IPS-20b (cell line): ENCODE data around the gene XPR1.

ENCODE experiments used
- H3K27ac ChIP-seq: one replicate; pipeline ENCODE4 v1.5.1; 2013; ENCODE audit warnings: low read length
- H3K27me3 ChIP-seq: 2 replicates; pipeline ENCODE4 v1.6.1; 2013; ENCODE audit warnings: mild to moderate bottlenecking, low read length, inconsistent platforms; ENCODE audit not compliant: insufficient read depth
- H3K36me3 ChIP-seq: 2 replicates; pipeline ENCODE4 v1.6.1; 2013; ENCODE audit warnings: low read depth, mild to moderate bottlenecking, inconsistent platforms, low read length, moderate library complexity; ENCODE audit not compliant: insufficient read depth
- H3K4me1 ChIP-seq: 2 replicates; pipeline ENCODE4 v1.6.1; 2013; ENCODE audit warnings: mild to moderate bottlenecking, control low read depth, inconsistent platforms, low read length, moderate library complexity; ENCODE audit not compliant: insufficient read depth
- H3K4me3 ChIP-seq: 2 replicates; pipeline ENCODE4 v1.5.1; 2013; ENCODE audit warnings: mild to moderate bottlenecking, low read length, inconsistent platforms
- H3K9ac ChIP-seq: 2 replicates; pipeline ENCODE4 v1.6.1; 2013; ENCODE audit warnings: low read depth, mild to moderate bottlenecking, inconsistent platforms, low read length, moderate library complexity
- H3K9me3 ChIP-seq: 2 replicates; pipeline ENCODE4 v1.6.1; 2013; ENCODE audit warnings: mild to moderate bottlenecking, low read depth, low read length, inconsistent platforms; ENCODE audit not compliant: insufficient read depth

The XPR1 gene

GRCh38 chr1:180631766-180632325 lies at the start of gene XPR1:
TSS of gene XPR1 (plus strand) at chr1:180632022. CDS start at chr1:180632202, 180 bp downstream.
- peak within 1 kb of the TSS; percentile 91 for H3K27ac ChIP-seq
- no peaks in the 10 kb centered on the region for H3K27me3 ChIP-seq
- H3K9ac ChIP-seq, result peak within 1 kb of the TSS; percentile 92
- peak within 1 kb of the TSS; percentile 99 for H3K4me3 ChIP-seq
- H3K36me3 ChIP-seq, result no peaks in the 10 kb centered on the region
- H3K9me3 ChIP-seq, result no peaks in the 10 kb centered on the region
- peaks cover 14% of the 10 kb centered on the region for H3K4me1 ChIP-seq

- no peak overlapping the region for H3K9ac ChIP-seq
- no peak overlapping the region for H3K27ac ChIP-seq
- H3K4me3 ChIP-seq, result no peak overlapping the region
These were observed 47.0 kb upstream of the XPR1 start for GRCh38 chr1:180584869-180585268.

GRCh38 chr1:180585994-180586359 lies 45.8 kb upstream of the XPR1 start:
- Histone ChIP-seq H3K27ac (no peak overlapping the region), H3K9ac (no peak overlapping the region)

More at GRCh38 chr1:180584869-180585268, 47.0 kb upstream of the XPR1 start:
- Histone ChIP-seq H3K9me3 (peaks cover 7% of the 10 kb centered on the region), H3K4me1 (0 out of 2 replicates have a peak, but pooled peaks cover 3% of the 10 kb centered on the region), H3K36me3 (no peaks in the 10 kb centered on the region), H3K27me3 (no peaks in the 10 kb centered on the region)

GRCh38 chr1:180586671-180587155 lies 45.1 kb upstream of the XPR1 start:
- peaks cover 7% of the 10 kb centered on the region for H3K9me3 ChIP-seq
- H3K9ac ChIP-seq, result no peak overlapping the region
- no peaks in the 10 kb centered on the region for H3K27me3 ChIP-seq
- no peaks in the 10 kb centered on the region for H3K4me1 ChIP-seq
- no peak overlapping the region for H3K4me3 ChIP-seq
- H3K36me3 ChIP-seq, result no peaks in the 10 kb centered on the region
- no peak overlapping the region for H3K27ac ChIP-seq

More at GRCh38 chr1:180585994-180586359, 45.8 kb upstream of the XPR1 start:
- no peaks in the 10 kb centered on the region for H3K4me1 ChIP-seq
- H3K9me3 ChIP-seq, result peaks cover 7% of the 10 kb centered on the region
- no peak overlapping the region for H3K4me3 ChIP-seq
- no peaks in the 10 kb centered on the region for H3K27me3 ChIP-seq
- no peaks in the 10 kb centered on the region for H3K36me3 ChIP-seq

GRCh38 chr1:180588121-180588520 lies 43.7 kb upstream of the XPR1 start:
- H3K27ac ChIP-seq, result no peak overlapping the region
- no peaks in the 10 kb centered on the region for H3K36me3 ChIP-seq
- no peak overlapping the region for H3K9ac ChIP-seq
- no peak overlapping the region for H3K4me3 ChIP-seq
- no peaks in the 10 kb centered on the region for H3K27me3 ChIP-seq
- H3K9me3 ChIP-seq, result peaks cover 7% of the 10 kb centered on the region
- no peaks in the 10 kb centered on the region for H3K4me1 ChIP-seq

GRCh38 chr1:180590889-180591288 lies 40.9 kb upstream of the XPR1 start:
- Histone ChIP-seq H3K27ac (no peak overlapping the region), H3K4me3 (no peak overlapping the region), H3K36me3 (no peaks in the 10 kb centered on the region), H3K9ac (no peak overlapping the region), H3K27me3 (no peaks in the 10 kb centered on the region), H3K9me3 (peaks cover 7% of the 10 kb centered on the region), H3K4me1 (no peaks in the 10 kb centered on the region)

- Histone ChIP-seq H3K4me1 (no peaks in the 10 kb centered on the region), H3K4me3 (no peak overlapping the region), H3K36me3 (no peaks in the 10 kb centered on the region), H3K27ac (no peak overlapping the region), H3K9ac (no peak overlapping the region), H3K27me3 (no peaks in the 10 kb centered on the region), H3K9me3 (peaks cover 1% of the 10 kb centered on the region; the same call in 1 of the 2 replicates)
These were observed 38.4 kb upstream of the XPR1 start for GRCh38 chr1:180593382-180593781.

- Histone ChIP-seq H3K4me3 (no peak overlapping the region), H3K9ac (no peak overlapping the region)
These were observed 37.1 kb upstream of the XPR1 start for GRCh38 chr1:180594723-180595122.

GRCh38 chr1:180595966-180596365 lies 35.9 kb upstream of the XPR1 start:
- no peaks in the 10 kb centered on the region for H3K27me3 ChIP-seq
- H3K4me3 ChIP-seq, result no peak overlapping the region
- H3K9me3 ChIP-seq, result no peaks in the 10 kb centered on the region
- H3K9ac ChIP-seq, result no peak overlapping the region
- no peaks in the 10 kb centered on the region for H3K36me3 ChIP-seq
- no peak overlapping the region for H3K27ac ChIP-seq
- H3K4me1 ChIP-seq, result no peaks in the 10 kb centered on the region

More at GRCh38 chr1:180594723-180595122, 37.1 kb upstream of the XPR1 start:
- no peaks in the 10 kb centered on the region for H3K4me1 ChIP-seq
- no peaks in the 10 kb centered on the region for H3K9me3 ChIP-seq
- H3K27ac ChIP-seq, result no peak overlapping the region
- H3K27me3 ChIP-seq, result no peaks in the 10 kb centered on the region
- no peaks in the 10 kb centered on the region for H3K36me3 ChIP-seq

GRCh38 chr1:180597520-180597919 lies 34.3 kb upstream of the XPR1 start:
- no peak overlapping the region for H3K4me3 ChIP-seq
- H3K27me3 ChIP-seq, result peaks cover 4% of the 10 kb centered on the region; the same call in 1 of the 2 replicates
- no peaks in the 10 kb centered on the region for H3K9me3 ChIP-seq
- no peak overlapping the region for H3K27ac ChIP-seq
- H3K36me3 ChIP-seq, result no peaks in the 10 kb centered on the region
- H3K4me1 ChIP-seq, result no peaks in the 10 kb centered on the region
- H3K9ac ChIP-seq, result no peak overlapping the region

- Histone ChIP-seq H3K4me1 (no peaks in the 10 kb centered on the region), H3K4me3 (no peak overlapping the region), H3K27ac (no peak overlapping the region), H3K27me3 (peaks cover 4% of the 10 kb centered on the region; the same call in 1 of the 2 replicates), H3K36me3 (no peaks in the 10 kb centered on the region), H3K9me3 (no peaks in the 10 kb centered on the region), H3K9ac (no peak overlapping the region)
These were observed 33.4 kb upstream of the XPR1 start for GRCh38 chr1:180598333-180598974.

- Histone ChIP-seq H3K36me3 (no peaks in the 10 kb centered on the region), H3K27ac (no peak overlapping the region), H3K27me3 (peaks cover 4% of the 10 kb centered on the region; the same call in 1 of the 2 replicates), H3K9ac (no peak overlapping the region), H3K4me3 (no peak overlapping the region), H3K9me3 (no peaks in the 10 kb centered on the region), H3K4me1 (no peaks in the 10 kb centered on the region)
These were observed 31.5 kb upstream of the XPR1 start for GRCh38 chr1:180600343-180600742.
